Mononuclear cell (primary cell): ENCODE data around the gene BUB1. TPM values are rescaled to one million over a fixed set of nuclear protein-coding genes. Genes with fewer than 3 reads are reported as not detected.
"Not testable (repeated sequence)": the region's sequence is repeated elsewhere in the genome, so short reads cannot be mapped to it uniquely, and the experiment has no call there.

Source experiments
- H3K27me3 ChIP-seq: 2 replicates; pipeline ENCODE4 v1.6.0; 2011; ENCODE audit warnings: low read length, control low read depth; ENCODE audit not compliant: insufficient read depth
- H3K4me1 ChIP-seq: 2 replicates; pipeline ENCODE4 v1.5.1; 2011; ENCODE audit warnings: mild to moderate bottlenecking, low read length, control low read depth; ENCODE audit not compliant: insufficient read depth
- H3K4me3 ChIP-seq: 2 replicates; pipeline ENCODE4 v1.5.1; 2011; ENCODE audit warnings: mild to moderate bottlenecking, low read length, moderate library complexity
- H3K9me3 ChIP-seq: 2 replicates; pipeline ENCODE4 v1.5.1; 2011; ENCODE audit warnings: low read depth, mild to moderate bottlenecking, control low read depth, low read length
- total RNA-seq: library from RNA; depleted of rRNA; stranded (reverse); fragments of >200 nt; gene quantifications from one replicate; pipeline ENCODE4 v1.2.3, GENCODE V29; 2012

Gene BUB1
- total RNA-seq, 1 donor = 6.0 TPM

DNA sequence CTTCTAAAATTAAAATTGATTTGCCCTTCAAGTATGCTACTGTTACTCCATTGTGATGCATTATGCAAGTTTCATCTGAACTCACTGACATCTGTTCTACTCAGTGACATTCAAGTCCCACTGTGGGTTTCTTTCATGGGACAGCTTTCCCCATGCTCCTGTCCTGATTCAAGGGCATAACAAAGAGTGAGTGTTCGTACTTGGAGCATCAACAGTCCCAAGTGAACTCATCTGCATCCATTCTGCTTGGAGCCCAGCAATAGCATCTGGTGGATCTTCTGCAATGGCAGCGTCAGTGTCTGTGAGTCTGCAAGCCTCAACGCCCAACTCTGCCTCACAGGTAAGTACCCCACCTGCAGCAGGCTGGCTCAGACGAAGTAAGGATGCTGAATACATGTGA lies 27.5 kb downstream of the BUB1 start:
- Histone ChIP-seq H3K4me3 (no peak overlapping the region), H3K9me3 (no peaks in the 10 kb centered on the region), H3K4me1 (no peaks in the 10 kb centered on the region), H3K27me3 (no peaks in the 10 kb centered on the region)

DNA sequence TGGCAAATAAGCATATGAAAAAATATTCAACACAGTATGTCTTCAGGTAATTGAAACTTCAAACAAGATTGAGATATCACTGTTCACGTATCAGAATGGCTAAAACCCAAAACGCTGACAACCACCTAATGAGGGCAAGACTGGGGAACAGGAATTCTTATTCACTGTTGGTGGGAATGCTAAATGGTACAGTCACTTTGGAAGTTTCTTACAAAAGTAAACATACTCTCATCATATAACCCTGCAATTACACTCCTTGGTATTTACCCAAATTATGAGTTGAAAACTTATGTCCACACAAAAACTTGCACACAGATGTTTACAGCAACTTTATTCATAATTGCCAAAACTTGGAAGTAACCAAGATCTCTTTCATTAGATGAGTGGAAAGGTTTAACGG lies 30.1 kb downstream of the BUB1 start:
- H3K4me1 ChIP-seq = no peaks in the 10 kb centered on the region
- no peak overlapping the region for H3K4me3 ChIP-seq
- no peaks in the 10 kb centered on the region for H3K27me3 ChIP-seq
- no peaks in the 10 kb centered on the region for H3K9me3 ChIP-seq

- Histone ChIP-seq H3K27me3 (no peaks in the 10 kb centered on the region), H3K4me3 (no peak overlapping the region), H3K9me3 (no peaks in the 10 kb centered on the region), H3K4me1 (no peaks in the 10 kb centered on the region)
These were observed 32.2 kb downstream of the BUB1 start for GRCh38 chr2:110645616-110646015.

GRCh38 chr2:110644357-110644756 lies 33.5 kb downstream of the BUB1 start:
- Histone ChIP-seq H3K4me3 (no peak overlapping the region), H3K4me1 (no peaks in the 10 kb centered on the region), H3K9me3 (no peaks in the 10 kb centered on the region), H3K27me3 (no peaks in the 10 kb centered on the region)

GRCh38 chr2:110642360-110642759 lies 35.5 kb downstream of the BUB1 start:
- no peaks in the 10 kb centered on the region for H3K9me3 ChIP-seq
- H3K27me3 ChIP-seq = no peaks in the 10 kb centered on the region
- no peaks in the 10 kb centered on the region for H3K4me1 ChIP-seq
- H3K4me3 ChIP-seq = no peak overlapping the region

- Histone ChIP-seq H3K4me1 (no peaks in the 10 kb centered on the region), H3K27me3 (no peaks in the 10 kb centered on the region), H3K4me3 (no peak overlapping the region), H3K9me3 (no peaks in the 10 kb centered on the region)
These were observed 37.9 kb downstream of the BUB1 start for GRCh38 chr2:110639972-110640371.

DNA sequence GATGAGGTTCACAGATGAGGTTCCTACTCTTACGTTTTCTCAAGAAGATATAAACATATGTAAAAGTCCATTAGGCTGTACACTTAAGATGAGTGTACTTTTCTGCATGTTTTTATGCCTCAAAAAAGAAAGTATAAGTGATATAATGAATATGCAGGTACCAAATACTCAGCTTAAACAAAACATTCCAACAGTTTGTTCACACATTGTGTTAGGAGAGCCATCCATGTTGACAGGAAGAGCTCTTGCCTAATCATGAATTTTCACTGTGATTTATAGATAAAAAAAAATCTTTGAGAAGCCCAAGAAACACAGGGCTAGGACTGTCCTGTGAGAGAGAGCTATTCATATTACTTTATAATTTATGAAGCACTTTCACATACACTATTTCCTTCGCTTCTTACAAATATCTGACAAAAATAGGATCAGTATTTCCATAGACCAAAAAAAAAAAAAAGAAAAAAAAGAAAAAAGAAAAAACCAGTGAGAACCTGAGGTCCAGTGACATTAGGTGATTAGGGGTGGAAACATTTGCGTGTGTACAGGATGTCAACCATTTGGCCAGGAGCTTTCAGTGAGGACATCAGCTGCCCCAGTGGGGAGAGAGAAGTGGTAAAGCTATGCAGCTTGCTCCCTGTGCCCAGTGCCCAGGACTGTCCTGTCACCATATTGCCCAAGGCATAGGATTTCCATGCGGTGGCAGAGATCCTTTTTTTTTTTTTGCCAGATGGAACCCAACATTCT lies 38.7 kb downstream of the BUB1 start:
- Histone ChIP-seq H3K4me1 (no peaks in the 10 kb centered on the region), H3K4me3 (no peak overlapping the region), H3K9me3 (no peaks in the 10 kb centered on the region), H3K27me3 (no peaks in the 10 kb centered on the region)

DNA sequence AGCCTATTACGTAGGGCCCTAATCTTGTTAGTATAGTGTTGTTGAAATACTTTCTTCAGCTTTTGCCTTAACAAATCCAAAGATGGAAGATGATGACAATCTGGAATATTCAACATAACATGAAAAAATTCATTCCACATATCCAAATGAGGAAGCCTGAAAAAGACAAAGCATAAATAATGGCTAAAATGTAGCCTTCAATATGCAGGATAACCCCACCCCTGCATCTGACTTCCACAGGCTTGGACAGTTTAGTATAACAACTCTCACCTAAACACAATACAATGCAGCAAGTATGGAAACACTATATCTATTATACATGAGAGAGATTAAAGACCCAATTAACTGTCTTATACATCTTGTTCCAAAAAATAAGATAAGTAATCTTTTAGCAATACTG lies 39.9 kb downstream of the BUB1 start:
- Histone ChIP-seq H3K9me3 (no peaks in the 10 kb centered on the region), H3K27me3 (no peaks in the 10 kb centered on the region), H3K4me3 (no peak overlapping the region), H3K4me1 (no peaks in the 10 kb centered on the region)

GRCh38 chr2:110637093-110637492 lies 40.8 kb downstream of the BUB1 start:
- Histone ChIP-seq H3K4me3 (no peak overlapping the region), H3K9me3 (no peaks in the 10 kb centered on the region), H3K27me3 (no peaks in the 10 kb centered on the region), H3K4me1 (no peaks in the 10 kb centered on the region)

DNA sequence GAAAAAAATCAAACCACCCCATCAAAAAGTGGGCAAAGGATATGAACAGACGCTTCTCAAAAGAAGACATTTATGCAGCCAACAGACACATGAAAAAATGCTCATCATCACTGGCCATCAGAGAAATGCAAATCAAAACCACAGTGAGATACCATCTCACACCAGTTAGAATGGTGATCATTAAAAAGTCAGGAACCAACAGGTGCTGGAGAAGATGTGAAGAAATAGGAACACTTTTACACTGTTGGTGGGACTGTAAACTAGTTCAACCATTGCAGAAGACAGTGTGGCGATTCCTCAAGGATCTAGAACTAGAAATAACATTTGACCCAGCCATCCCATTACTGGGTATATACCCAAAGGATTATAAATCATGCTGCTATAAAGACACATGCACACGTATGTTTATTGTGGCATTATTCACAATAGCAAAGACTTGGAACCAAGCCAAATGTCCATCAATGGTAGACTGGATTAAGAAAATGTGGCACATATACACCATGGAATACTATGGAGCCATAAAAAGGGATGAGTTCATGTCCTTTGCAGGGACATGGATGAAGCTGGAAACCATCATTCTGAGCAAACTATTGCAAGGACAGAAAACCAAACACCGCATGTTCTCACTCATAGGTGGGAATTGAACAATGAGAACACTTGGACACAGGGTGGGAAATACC lies 41.8 kb downstream of the BUB1 start:
- not testable (repeated sequence) for H3K4me3 ChIP-seq, H3K27me3 ChIP-seq, H3K4me1 ChIP-seq, H3K9me3 ChIP-seq

- not testable (repeated sequence) for H3K27me3 ChIP-seq, H3K9me3 ChIP-seq, H3K4me1 ChIP-seq, H3K4me3 ChIP-seq
These were observed 50.5 kb downstream of the BUB1 start for GRCh38 chr2:110627348-110627747.

GRCh38 chr2:110619326-110619939 lies 58.4 kb downstream of the BUB1 start:
- H3K27me3 ChIP-seq, H3K4me3 ChIP-seq, H3K9me3 ChIP-seq, H3K4me1 ChIP-seq: not testable (repeated sequence)

DNA sequence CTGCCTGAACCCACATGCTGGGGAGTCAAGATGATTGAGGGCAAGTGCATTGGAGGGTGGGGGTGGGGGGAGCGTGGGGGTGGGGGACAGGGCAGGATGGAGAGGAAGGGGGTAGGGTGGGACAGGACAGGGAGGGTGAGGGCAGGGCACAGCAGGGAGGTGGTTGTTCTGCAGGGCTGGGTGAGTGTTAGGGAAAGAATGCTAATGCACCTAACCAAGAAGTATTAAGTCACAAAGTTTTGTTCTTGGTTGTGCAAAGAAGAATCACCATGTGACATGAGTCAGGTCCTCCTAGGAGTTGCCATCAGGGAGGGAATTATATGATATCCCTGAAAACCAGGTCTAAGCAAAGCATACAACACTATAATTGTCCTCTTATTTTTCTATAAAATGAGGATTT lies 63.9 kb downstream of the BUB1 start:
- H3K4me1 ChIP-seq, H3K4me3 ChIP-seq, H3K27me3 ChIP-seq, H3K9me3 ChIP-seq: not testable (repeated sequence)

DNA sequence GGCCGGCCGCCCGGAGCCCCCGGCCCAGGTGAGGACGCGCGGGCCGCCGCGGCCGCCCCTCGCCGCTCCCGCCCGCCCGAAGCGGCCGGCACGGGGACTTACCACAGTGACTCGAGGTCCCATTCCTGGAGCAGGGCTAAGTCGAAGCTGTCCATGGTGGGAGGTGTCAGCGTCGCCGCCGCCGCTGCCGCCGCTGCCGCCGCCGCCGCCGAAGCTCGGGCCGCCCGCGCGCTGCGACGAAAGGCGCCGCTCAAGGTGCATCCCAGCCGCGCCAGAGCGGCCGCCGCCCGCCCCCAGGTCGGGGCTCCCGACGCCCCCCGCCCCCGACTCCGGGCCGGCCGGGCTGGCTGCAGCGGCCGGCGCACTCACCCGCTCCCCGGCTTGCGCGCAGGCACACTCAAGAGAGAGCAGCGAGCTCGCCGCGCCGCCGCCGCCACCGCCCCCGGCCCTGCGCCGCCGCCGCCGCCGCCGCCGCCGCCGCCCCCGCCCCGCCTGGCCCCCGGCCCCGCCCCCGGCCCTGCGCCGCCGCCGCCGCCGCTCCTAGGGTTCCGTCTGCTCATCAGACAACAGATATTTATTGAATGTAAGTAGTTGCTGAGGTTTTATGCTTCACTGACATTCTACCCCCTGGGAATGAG lies 67.1 kb downstream of the BUB1 start:
- not testable (repeated sequence) for H3K27me3 ChIP-seq, H3K4me1 ChIP-seq, H3K4me3 ChIP-seq, H3K9me3 ChIP-seq

DNA sequence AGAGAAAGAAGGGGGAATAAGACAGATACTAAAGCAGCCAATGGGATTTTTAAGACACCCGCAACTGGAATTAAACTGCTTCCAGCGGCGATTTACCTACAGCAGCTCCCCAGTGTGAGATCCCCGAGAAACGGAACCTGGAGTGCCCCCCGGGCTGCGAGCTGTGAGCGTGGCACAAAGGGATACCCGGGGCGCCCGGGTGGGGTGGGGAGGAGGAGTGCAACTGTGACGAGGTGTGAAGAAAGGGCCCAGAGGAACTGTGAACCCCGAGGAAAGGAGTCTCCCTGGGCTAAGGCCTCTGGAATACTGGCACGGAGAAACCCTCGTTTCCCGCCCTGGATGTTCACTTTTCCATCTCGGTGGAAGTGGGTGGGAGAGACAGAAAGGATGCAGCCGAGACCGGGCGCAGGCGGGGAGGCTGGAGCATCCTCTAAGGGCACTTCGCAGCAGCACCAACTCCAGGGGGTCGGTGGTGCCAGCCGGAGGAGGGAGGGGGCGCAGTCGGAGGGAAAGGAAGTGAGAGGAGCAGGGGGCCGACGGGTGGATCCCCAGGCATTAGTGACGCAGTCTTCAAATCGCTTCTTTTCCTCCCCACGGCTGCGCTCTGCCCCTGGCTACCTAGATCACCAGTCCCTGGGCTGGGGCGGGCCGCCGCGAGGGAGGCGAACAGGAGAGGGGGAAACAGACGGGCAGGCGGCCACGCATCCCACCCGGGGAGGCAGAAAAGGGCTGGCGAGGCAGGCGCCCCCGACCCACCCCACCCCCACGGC lies 67.8 kb downstream of the BUB1 start:
- not testable (repeated sequence) for H3K9me3 ChIP-seq, H3K27me3 ChIP-seq, H3K4me1 ChIP-seq, H3K4me3 ChIP-seq
